HepG2 (cell line): ENCODE data around the gene YAP1. TPM values are rescaled to one million over a fixed set of nuclear protein-coding genes. Genes with fewer than 3 reads are reported as not detected.

Experiments
- EP300 ChIP-seq, 3 experiments: sonication (generic) in 1 of 3; formaldehyde crosslinking in 1 of 3; IDR thresholded peaks; 2 replicates each; pipeline versions ENCODE4 v1.5.1 to v1.6.1; 2011 to 2020; ENCODE audit warnings: low read depth in 2 of 3, low read length in 2 of 3, borderline replicate concordance in 1 of 3, improper control_type of control experiment in 1 of 3, mild to moderate bottlenecking in 1 of 3, missing genetic modification reagents in 1 of 3, moderate library complexity in 1 of 3
- HOXA3 ChIP-seq: sonication (generic); formaldehyde crosslinking; IDR thresholded peaks from 2 replicates; pipeline ENCODE4 v1.5.0; 2020; ENCODE audit warnings: missing genetic modification reagents
- HOXA7 ChIP-seq: sonication (generic); formaldehyde crosslinking; IDR thresholded peaks from 2 replicates; pipeline ENCODE4 v1.8.1; 2022; ENCODE audit warnings: mild to moderate bottlenecking, missing genetic modification reagents, moderate library complexity
- JUND ChIP-seq: sonication (generic); formaldehyde crosslinking; IDR thresholded peaks from 2 replicates; pipeline ENCODE4 v1.8.0; 2022; ENCODE audit warnings: mild to moderate bottlenecking, missing genetic modification reagents
- PPARG ChIP-seq: conservative IDR thresholded peaks from 2 replicates; pipeline ENCODE4 v1.6.1; 2016; ENCODE audit warnings: missing biosample characterization, missing genetic modification reagents
- SRSF1 ChIP-seq: fragments of 200-400 bp; formaldehyde crosslinking; optimal IDR thresholded peaks from 2 replicates; pipeline ENCODE3; 2017; ENCODE audit warnings: mild to moderate bottlenecking, low read depth, low read length, moderate library complexity
- TBL1XR1 ChIP-seq: fragments of 150-350 bp; IDR thresholded peaks from 2 replicates; pipeline ENCODE4 v1.6.1; 2014; ENCODE audit warnings: borderline replicate concordance, low read length; ENCODE audit not compliant: partially characterized antibody
- ZNF605 ChIP-seq: sonication (generic); formaldehyde crosslinking; IDR thresholded peaks from 2 replicates; pipeline ENCODE4 v1.8.0; 2022; ENCODE audit warnings: mild to moderate bottlenecking, missing genetic modification reagents
- ZNF883 ChIP-seq: sonication (generic); formaldehyde crosslinking; IDR thresholded peaks from 2 replicates; pipeline ENCODE4 v1.5.1; 2020; ENCODE audit warnings: mild to moderate bottlenecking, missing genetic modification reagents; ENCODE audit errors: not compliant biosample characterization
- ZSCAN21 ChIP-seq: sonication (generic); formaldehyde crosslinking; IDR thresholded peaks from 2 replicates; pipeline ENCODE4 v1.8.0; 2022; ENCODE audit warnings: mild to moderate bottlenecking, missing genetic modification reagents, moderate library complexity, borderline replicate concordance
- ZSCAN9 ChIP-seq: IDR thresholded peaks from 2 replicates; pipeline ENCODE4 v1.6.1; 2016; ENCODE audit warnings: borderline replicate concordance
- polyA plus RNA-seq, 8 experiments: library from polyadenylated mRNA; depleted of rRNA in 3 of 8; stranded (reverse) in 7 of 8; unstranded in 1 of 8; fragments of >200 nt; fragmentation: Illumina TruSeq in 4 of 8; extraction: Trizol in 4 of 8; gene quantifications; 2 replicates each; pipeline versions ENCODE4 v1.2.1 to v1.2.3, GENCODE V29; 2011 to 2016; ENCODE audit warnings: low read depth in 4 of 8, missing spikeins in 1 of 8, mixed read lengths in 1 of 8; ENCODE audit not compliant: insufficient read depth in 1 of 8
- total RNA-seq, 5 experiments: library from RNA; depleted of rRNA; stranded (reverse); fragments of >200 nt; fragmentation: Illumina TruSeq; extraction: Trizol; gene quantifications; 2 replicates each; pipeline ENCODE4 v1.2.3, GENCODE V29; 2016; ENCODE audit warnings: low read depth in 1 of 5
- TF ChIP-seq, protein P1 (sequence below): sonication (generic); formaldehyde crosslinking; IDR thresholded peaks from 2 replicates; pipeline ENCODE4 v1.4.0; 2020; ENCODE audit warnings: missing genetic modification reagents
- TF ChIP-seq, protein P2 (sequence below): sonication (generic); formaldehyde crosslinking; IDR thresholded peaks from 2 replicates; pipeline ENCODE4 v1.9.0; 2021; ENCODE audit warnings: missing genetic modification reagents, borderline replicate concordance
- TF ChIP-seq, protein P3 (sequence below): sonication (generic); formaldehyde crosslinking; IDR thresholded peaks from 2 replicates; pipeline ENCODE4 v1.4.0; 2020; ENCODE audit warnings: mild to moderate bottlenecking, missing genetic modification reagents, borderline replicate concordance
- TF ChIP-seq, protein P4 (sequence below): sonication (generic); formaldehyde crosslinking; IDR thresholded peaks from 2 replicates; pipeline ENCODE4 v1.4.0; 2020; ENCODE audit warnings: mild to moderate bottlenecking, missing genetic modification reagents
- TF ChIP-seq, protein P5 (sequence below): sonication (generic); formaldehyde crosslinking; IDR thresholded peaks from 2 replicates; pipeline ENCODE4 v1.4.0; 2020; ENCODE audit warnings: mild to moderate bottlenecking, missing genetic modification reagents

The YAP1 gene
- total and polyA plus RNA-seq, 2 of the 13 experiments (the other 11 are each of a cell fraction or from before 2014, with no cell fraction given): 59.5 to 91.0 TPM

DNA sequence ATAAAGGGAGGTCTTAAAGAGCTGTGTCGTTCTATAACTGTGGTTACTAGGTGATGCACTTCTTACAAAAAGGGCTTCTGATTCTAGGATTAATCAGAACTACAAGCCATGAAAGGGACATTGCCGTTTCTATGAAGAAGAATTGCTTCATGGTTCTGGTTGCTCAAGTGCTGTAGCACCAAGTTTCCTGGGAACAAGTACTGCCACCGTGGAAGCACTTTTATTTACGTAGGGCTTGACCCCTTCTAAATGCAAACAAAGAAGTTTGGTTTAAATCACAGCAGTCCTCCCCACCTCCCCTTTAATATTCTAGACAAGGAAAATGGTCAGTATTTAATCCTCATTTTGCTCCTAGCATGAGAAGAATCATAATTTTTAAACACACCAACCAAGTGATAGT lies 9.8 kb downstream of the YAP1 start (continued):
- TF ChIP-seq HOXA3 (CRISPR knock-in tag) (no peak), EP300 (IDR thresholded peaks at IDR 0.05; ENCODE audit: low read depth in 2 of 2, low read length in 2 of 2) (peak in 1 of 2 experiments; percentile 61; a peak in 1 of 4 replicates), EP300 (CRISPR knock-in tag; IDR thresholded peaks at IDR 0.05; ENCODE audit: borderline replicate concordance) (no peak; the same call in 1 of the 2 replicates), ZSCAN21 (CRISPR knock-in tag) (peak; percentile 100), TBL1XR1 (no peak), JUND (CRISPR knock-in tag) (no peak), PPARG (no peak), ZNF605 (CRISPR knock-in tag) (no peak), HOXA7 (CRISPR knock-in tag) (no peak), ZSCAN9 (CRISPR knock-in tag) (peak; percentile 96), ZNF883 (CRISPR knock-in tag) (no peak), SRSF1 (no peak)
- TF ChIP-seq, protein P1, sequence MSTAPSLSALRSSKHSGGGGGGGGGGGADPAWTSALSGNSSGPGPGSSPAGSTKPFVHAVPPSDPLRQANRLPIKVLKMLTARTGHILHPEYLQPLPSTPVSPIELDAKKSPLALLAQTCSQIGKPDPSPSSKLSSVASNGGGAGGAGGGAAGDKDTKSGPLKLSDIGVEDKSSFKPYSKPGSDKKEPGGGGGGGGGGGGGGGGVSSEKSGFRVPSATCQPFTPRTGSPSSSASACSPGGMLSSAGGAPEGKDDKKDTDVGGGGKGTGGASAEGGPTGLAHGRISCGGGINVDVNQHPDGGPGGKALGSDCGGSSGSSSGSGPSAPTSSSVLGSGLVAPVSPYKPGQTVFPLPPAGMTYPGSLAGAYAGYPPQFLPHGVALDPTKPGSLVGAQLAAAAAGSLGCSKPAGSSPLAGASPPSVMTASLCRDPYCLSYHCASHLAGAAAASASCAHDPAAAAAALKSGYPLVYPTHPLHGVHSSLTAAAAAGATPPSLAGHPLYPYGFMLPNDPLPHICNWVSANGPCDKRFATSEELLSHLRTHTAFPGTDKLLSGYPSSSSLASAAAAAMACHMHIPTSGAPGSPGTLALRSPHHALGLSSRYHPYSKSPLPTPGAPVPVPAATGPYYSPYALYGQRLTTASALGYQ (CRISPR knock-in tag): no peak
- TF ChIP-seq, protein P2, sequence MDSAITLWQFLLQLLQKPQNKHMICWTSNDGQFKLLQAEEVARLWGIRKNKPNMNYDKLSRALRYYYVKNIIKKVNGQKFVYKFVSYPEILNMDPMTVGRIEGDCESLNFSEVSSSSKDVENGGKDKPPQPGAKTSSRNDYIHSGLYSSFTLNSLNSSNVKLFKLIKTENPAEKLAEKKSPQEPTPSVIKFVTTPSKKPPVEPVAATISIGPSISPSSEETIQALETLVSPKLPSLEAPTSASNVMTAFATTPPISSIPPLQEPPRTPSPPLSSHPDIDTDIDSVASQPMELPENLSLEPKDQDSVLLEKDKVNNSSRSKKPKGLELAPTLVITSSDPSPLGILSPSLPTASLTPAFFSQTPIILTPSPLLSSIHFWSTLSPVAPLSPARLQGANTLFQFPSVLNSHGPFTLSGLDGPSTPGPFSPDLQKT: no peak
- TF ChIP-seq, protein P3, sequence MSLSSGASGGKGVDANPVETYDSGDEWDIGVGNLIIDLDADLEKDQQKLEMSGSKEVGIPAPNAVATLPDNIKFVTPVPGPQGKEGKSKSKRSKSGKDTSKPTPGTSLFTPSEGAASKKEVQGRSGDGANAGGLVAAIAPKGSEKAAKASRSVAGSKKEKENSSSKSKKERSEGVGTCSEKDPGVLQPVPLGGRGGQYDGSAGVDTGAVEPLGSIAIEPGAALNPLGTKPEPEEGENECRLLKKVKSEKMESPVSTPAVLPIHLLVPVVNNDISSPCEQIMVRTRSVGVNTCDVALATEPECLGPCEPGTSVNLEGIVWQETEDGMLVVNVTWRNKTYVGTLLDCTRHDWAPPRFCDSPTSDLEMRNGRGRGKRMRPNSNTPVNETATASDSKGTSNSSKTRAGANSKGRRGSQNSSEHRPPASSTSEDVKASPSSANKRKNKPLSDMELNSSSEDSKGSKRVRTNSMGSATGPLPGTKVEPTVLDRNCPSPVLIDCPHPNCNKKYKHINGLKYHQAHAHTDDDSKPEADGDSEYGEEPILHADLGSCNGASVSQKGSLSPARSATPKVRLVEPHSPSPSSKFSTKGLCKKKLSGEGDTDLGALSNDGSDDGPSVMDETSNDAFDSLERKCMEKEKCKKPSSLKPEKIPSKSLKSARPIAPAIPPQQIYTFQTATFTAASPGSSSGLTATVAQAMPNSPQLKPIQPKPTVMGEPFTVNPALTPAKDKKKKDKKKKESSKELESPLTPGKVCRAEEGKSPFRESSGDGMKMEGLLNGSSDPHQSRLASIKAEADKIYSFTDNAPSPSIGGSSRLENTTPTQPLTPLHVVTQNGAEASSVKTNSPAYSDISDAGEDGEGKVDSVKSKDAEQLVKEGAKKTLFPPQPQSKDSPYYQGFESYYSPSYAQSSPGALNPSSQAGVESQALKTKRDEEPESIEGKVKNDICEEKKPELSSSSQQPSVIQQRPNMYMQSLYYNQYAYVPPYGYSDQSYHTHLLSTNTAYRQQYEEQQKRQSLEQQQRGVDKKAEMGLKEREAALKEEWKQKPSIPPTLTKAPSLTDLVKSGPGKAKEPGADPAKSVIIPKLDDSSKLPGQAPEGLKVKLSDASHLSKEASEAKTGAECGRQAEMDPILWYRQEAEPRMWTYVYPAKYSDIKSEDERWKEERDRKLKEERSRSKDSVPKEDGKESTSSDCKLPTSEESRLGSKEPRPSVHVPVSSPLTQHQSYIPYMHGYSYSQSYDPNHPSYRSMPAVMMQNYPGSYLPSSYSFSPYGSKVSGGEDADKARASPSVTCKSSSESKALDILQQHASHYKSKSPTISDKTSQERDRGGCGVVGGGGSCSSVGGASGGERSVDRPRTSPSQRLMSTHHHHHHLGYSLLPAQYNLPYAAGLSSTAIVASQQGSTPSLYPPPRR (CRISPR knock-in tag): no peak
- TF ChIP-seq, protein P4, sequence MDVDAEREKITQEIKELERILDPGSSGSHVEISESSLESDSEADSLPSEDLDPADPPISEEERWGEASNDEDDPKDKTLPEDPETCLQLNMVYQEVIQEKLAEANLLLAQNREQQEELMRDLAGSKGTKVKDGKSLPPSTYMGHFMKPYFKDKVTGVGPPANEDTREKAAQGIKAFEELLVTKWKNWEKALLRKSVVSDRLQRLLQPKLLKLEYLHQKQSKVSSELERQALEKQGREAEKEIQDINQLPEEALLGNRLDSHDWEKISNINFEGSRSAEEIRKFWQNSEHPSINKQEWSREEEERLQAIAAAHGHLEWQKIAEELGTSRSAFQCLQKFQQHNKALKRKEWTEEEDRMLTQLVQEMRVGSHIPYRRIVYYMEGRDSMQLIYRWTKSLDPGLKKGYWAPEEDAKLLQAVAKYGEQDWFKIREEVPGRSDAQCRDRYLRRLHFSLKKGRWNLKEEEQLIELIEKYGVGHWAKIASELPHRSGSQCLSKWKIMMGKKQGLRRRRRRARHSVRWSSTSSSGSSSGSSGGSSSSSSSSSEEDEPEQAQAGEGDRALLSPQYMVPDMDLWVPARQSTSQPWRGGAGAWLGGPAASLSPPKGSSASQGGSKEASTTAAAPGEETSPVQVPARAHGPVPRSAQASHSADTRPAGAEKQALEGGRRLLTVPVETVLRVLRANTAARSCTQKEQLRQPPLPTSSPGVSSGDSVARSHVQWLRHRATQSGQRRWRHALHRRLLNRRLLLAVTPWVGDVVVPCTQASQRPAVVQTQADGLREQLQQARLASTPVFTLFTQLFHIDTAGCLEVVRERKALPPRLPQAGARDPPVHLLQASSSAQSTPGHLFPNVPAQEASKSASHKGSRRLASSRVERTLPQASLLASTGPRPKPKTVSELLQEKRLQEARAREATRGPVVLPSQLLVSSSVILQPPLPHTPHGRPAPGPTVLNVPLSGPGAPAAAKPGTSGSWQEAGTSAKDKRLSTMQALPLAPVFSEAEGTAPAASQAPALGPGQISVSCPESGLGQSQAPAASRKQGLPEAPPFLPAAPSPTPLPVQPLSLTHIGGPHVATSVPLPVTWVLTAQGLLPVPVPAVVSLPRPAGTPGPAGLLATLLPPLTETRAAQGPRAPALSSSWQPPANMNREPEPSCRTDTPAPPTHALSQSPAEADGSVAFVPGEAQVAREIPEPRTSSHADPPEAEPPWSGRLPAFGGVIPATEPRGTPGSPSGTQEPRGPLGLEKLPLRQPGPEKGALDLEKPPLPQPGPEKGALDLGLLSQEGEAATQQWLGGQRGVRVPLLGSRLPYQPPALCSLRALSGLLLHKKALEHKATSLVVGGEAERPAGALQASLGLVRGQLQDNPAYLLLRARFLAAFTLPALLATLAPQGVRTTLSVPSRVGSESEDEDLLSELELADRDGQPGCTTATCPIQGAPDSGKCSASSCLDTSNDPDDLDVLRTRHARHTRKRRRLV (CRISPR knock-in tag): no peak
- TF ChIP-seq, protein P5, sequence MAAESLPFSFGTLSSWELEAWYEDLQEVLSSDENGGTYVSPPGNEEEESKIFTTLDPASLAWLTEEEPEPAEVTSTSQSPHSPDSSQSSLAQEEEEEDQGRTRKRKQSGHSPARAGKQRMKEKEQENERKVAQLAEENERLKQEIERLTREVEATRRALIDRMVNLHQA: no peak
